Measurements from ENCODE around the gene ZBED4. TPM values are rescaled to one million over a fixed set of nuclear protein-coding genes. Genes with fewer than 3 reads are reported as not detected.
A peak's percentile ranks its signal among the peaks of the same experiment; 100 is the strongest.

ZBED4 gene
- total and polyA plus RNA-seq, 12 donors = 2.1 to 8.6 (median 5.6) TPM

DNA sequence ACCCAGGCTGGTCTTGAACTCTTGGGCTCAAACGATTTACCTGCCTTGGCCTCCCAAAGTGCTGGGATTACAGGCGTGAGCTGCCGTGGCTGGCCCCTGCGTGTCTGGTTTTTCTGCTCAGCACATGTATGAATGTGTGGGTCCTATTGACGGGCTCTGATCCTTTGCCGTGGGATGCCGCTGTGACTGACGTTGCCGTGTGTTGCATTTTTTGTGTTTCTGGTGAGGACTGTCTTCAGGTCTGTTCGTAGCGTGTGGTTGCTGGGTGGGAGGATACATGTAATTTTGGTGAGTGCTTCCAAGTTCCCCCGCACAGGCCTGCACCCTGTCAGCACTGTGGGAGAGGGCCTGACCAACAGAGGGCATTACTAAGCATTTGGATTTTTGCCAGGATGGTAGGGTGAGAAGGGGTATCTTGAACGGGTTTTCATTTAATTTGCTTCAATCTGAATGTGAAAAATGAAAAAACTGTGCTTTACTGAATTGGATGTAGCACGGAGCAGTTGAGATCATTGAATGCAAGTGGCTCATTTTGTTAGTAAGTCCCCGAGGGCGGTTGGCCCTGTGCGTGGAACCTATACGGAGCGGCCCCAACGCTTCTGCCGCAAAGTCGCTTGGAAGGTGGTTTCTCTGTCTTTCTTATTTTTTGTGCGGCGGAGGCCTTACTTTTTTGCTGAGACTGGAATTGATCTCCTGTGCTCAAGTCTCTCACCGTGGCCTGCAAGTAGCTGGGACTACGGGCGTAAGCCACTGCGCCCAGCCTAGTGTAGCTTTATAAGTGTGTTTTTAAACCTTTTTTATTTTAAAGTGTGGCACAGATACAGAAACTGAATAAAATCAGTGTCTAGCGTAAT is 8.2 kb downstream of the ZBED4 start:
- Histone ChIP-seq H3K27me3 (no peaks in the 10 kb centered on the region), H3K4me1 (replicated peaks in 1 of 2) (peaks cover 0 to 3% of the 10 kb centered on the region in 2 donors), H3K4me3 (no peak overlapping the region), H3K36me3 (replicated peaks in 1 of 2) (no peaks in the 10 kb centered on the region), H3K27ac (no peak overlapping the region), H3K9me3 (replicated peaks in 1 of 3) (peaks cover 0 to 15% (median 0%) of the 10 kb centered on the region in 3 donors)
- 90 to 94% (median 93%) methylated on average over 22 to 29 of the region's 29 CpGs for WGBS, 4 donors
- DNase-seq = no peak
- intact Hi-C loops (cut with DNase I) = no loop called here
- TF ChIP-seq POLR2A (IDR thresholded peaks at IDR 0.05) = no peak
- TF ChIP-seq, protein P1, sequence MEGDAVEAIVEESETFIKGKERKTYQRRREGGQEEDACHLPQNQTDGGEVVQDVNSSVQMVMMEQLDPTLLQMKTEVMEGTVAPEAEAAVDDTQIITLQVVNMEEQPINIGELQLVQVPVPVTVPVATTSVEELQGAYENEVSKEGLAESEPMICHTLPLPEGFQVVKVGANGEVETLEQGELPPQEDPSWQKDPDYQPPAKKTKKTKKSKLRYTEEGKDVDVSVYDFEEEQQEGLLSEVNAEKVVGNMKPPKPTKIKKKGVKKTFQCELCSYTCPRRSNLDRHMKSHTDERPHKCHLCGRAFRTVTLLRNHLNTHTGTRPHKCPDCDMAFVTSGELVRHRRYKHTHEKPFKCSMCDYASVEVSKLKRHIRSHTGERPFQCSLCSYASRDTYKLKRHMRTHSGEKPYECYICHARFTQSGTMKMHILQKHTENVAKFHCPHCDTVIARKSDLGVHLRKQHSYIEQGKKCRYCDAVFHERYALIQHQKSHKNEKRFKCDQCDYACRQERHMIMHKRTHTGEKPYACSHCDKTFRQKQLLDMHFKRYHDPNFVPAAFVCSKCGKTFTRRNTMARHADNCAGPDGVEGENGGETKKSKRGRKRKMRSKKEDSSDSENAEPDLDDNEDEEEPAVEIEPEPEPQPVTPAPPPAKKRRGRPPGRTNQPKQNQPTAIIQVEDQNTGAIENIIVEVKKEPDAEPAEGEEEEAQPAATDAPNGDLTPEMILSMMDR (IDR thresholded peaks at IDR 0.05) = no peak

DNA sequence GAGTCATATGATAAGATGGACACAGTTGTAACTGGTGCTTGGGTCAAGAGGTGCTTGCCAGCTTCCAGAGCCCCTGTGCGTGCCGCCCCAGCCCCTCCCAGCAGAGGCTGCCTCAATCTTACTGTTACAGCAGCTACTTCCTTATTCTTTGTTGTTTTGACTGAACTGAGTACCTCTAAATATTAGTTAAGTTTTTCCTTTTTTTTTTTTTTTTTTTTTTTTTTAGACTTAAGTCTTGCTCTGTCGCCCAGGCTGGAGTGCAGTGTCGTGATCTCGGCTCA is 8.8 kb downstream of the ZBED4 start:
- Histone ChIP-seq H3K27me3 (no peaks in the 10 kb centered on the region), H3K36me3 (replicated peaks in 1 of 2) (no peaks in the 10 kb centered on the region), H3K27ac (no peak overlapping the region), H3K4me3 (no peak overlapping the region), H3K9me3 (replicated peaks in 1 of 3) (peaks cover 0 to 15% (median 0%) of the 10 kb centered on the region in 3 donors), H3K4me1 (replicated peaks in 1 of 2) (no peaks in the 10 kb centered on the region)
- intact Hi-C loops (cut with DNase I) = no loop called here
- DNase-seq = peak in 1 of 7 donors; percentile 8
- TF ChIP-seq POLR2A (IDR thresholded peaks at IDR 0.05) = no peak
- TF ChIP-seq, protein P1 (IDR thresholded peaks at IDR 0.05) = no peak
- WGBS, 4 donors = 77 to 89% (median 84%) methylated on average over 5 of the region's 5 CpGs

DNA sequence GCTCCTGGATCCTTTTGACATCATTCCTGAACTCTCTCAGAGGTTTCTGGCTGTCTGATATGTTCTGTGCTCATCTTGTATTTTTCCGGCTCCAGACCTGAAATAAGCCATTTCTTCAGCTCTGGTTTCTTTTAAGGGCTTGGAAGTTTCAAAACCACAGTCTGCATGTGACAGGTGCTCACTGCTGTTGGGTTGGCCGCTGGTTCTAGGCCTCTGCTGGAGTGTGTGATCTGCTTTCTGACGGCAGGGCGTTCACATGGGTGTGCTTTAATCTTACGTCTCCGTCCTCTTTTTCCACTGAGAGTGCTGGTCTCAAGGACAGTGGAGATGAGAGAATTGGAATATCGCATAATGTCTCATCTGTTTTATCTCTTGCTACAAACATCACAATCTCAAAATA is 10.3 kb downstream of the ZBED4 start:
- Histone ChIP-seq H3K27ac (no peak overlapping the region), H3K27me3 (no peaks in the 10 kb centered on the region), H3K9me3 (replicated peaks in 1 of 3) (peaks cover 0 to 15% (median 0%) of the 10 kb centered on the region in 3 donors), H3K4me1 (replicated peaks in 1 of 2) (no peaks in the 10 kb centered on the region), H3K36me3 (replicated peaks in 1 of 2) (no peaks in the 10 kb centered on the region), H3K4me3 (no peak overlapping the region)
- intact Hi-C loops (cut with DNase I) = no loop called here
- DNase-seq = no peak
- TF ChIP-seq POLR2A (IDR thresholded peaks at IDR 0.05) = no peak
- TF ChIP-seq, protein P1 (IDR thresholded peaks at IDR 0.05) = no peak
- 58 to 73% (median 65%) methylated on average over 6 to 7 of the region's 7 CpGs for WGBS, 4 donors

DNA sequence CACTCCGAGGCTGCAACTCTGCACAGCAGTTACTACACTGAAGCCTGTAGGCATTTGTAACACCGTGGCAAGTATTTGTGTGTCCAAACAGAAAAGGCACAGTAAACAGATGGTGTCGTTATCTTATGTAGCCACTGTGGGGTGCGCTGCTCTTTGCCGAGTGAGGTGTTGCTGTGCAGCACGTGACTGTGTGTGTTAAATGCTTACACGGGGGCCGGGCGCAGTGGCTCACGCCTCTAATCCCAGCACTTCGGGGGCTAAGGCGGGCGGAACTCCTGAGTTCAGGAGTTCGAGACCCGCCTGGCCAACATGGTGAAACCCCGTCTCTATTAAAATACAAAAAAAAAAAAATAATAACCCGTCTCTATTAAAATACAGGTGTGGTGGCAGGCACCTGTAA is 11.5 kb downstream of the ZBED4 start:
- peaks cover 0 to 15% (median 0%) of the 10 kb centered on the region in 3 donors for H3K9me3 ChIP-seq (replicated peaks in 1 of 3)
- no peak for TF ChIP-seq POLR2A (IDR thresholded peaks at IDR 0.05)
- TF ChIP-seq, protein P1 (IDR thresholded peaks at IDR 0.05) = no peak
- intact Hi-C loops (cut with DNase I) = no loop called here
- 92 to 93% (median 92%) methylated on average over 17 of the region's 17 CpGs for WGBS, 4 donors
- no peaks in the 10 kb centered on the region for H3K27me3 ChIP-seq
- no peak overlapping the region for H3K4me3 ChIP-seq
- H3K4me1 ChIP-seq (replicated peaks in 1 of 2) = no peaks in the 10 kb centered on the region
- no peak overlapping the region for H3K27ac ChIP-seq
- no peaks in the 10 kb centered on the region for H3K36me3 ChIP-seq (replicated peaks in 1 of 2)
- DNase-seq = peak in 1 of 7 donors; percentile 2

All from adrenal gland (tissue), 12 donors.